ENCODE measurements around the gene KIF4A. TPM values are rescaled to one million over a fixed set of nuclear protein-coding genes. Genes with fewer than 3 reads are reported as not detected.

KIF4A gene
- total and polyA plus RNA-seq, 10 donors = 0.41 to 6.0 (median 2.3) TPM

DNA sequence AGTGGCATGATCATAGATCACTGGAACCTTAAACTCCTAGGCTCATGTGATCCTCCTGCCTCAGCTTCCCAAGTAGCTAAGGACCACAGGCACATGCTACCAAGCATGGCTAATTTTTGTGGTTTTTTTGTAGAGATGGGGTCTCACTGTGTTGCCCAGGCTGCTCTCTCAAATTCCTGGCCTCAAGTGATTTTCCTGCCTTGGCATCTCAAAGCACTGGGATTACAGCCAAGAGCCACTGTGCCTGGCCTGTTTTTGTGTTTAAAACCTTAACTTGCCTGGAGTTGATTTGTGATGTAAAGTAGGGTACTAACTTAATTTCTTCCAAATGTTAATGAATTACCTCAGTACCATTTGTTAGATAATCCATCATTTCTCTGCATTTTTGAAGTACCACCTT lies 177.1 kb downstream of the KIF4A start:
- intact Hi-C loops (cut with DNase I; ENCODE audit: low total_unique reads) = no loop called here
- Histone ChIP-seq H3K27me3 (replicated peaks in 1 of 7) (no peaks in the 10 kb centered on the region), H3K9me3 (no peaks in the 10 kb centered on the region), H3K27ac (no peak overlapping the region), H3K36me3 (no peaks in the 10 kb centered on the region), H3K4me3 (no peak overlapping the region), H3K4me1 (no peaks in the 10 kb centered on the region)
- no peak for TF ChIP-seq POLR2A (IDR thresholded peaks at IDR 0.05)
- no peak for TF ChIP-seq CTCF (IDR thresholded peaks at IDR 0.05 in 8 of 11, conservative IDR thresholded peaks at IDR 0.05 in 3 of 11)
- no peak for TF ChIP-seq POLR2AphosphoS5 (IDR thresholded peaks at IDR 0.05)
- DNase-seq = no peak

DNA sequence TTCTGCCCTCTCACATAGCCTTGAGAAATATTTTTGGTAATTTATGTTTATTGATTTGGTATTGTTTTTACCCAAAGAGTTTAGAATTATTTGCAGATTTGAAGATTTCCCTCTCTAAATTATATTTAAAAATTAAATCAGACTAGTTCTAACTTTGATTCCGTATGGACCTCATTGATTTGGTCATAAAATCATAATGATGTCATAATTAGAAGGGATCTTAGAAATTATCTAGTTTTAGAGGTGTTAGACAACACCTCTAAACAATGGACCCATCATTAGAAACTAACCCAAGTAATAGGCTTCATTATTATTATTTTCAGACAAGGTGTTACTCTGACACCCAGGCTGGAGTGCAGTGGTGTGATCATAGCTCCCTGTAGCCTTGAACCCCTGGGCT lies 178.8 kb downstream of the KIF4A start:
- intact Hi-C loops (cut with DNase I; ENCODE audit: low total_unique reads) = no loop called here
- no peaks in the 10 kb centered on the region for H3K36me3 ChIP-seq
- 65 to 93% (median 88%) methylated on average over 1 of the region's 1 CpG for WGBS, 5 donors

More for the DNA sequence above, 178.8 kb downstream of the KIF4A start:
- TF ChIP-seq POLR2AphosphoS5 (IDR thresholded peaks at IDR 0.05) (no peak), POLR2A (IDR thresholded peaks at IDR 0.05) (no peak), CTCF (IDR thresholded peaks at IDR 0.05 in 8 of 11, conservative IDR thresholded peaks at IDR 0.05 in 3 of 11) (no peak)
- Histone ChIP-seq H3K27ac (no peak overlapping the region), H3K9me3 (no peaks in the 10 kb centered on the region), H3K27me3 (replicated peaks in 1 of 7) (no peaks in the 10 kb centered on the region), H3K4me1 (no peaks in the 10 kb centered on the region), H3K4me3 (no peak overlapping the region)
- no peak for DNase-seq

Small RNA genes within 50 kb of the gene (small RNA-seq; reads per million reads assigned to genes)
- 0 to 0.12 (median 0.07) reads per million in 4 donors for gene RNA5SP507
- 0 reads per million in 4 donors for gene RNU4-81P
- gene RNY4P23 = 1.3 to 2.2 (median 1.8) reads per million in 4 donors

Other genes starting within 250 kb of the KIF4A start
- not detected for gene AWAT2, start 240.2 kb upstream of the KIF4A start, total RNA-seq
- gene AWAT2, start 240.2 kb upstream of the KIF4A start, polyA plus RNA-seq = not detected
- not detected for gene OTUD6A, start 227.6 kb upstream of the KIF4A start, total RNA-seq
- gene OTUD6A, start 227.6 kb upstream of the KIF4A start, polyA plus RNA-seq = not detected
- 10 to 100 TPM; 36.4 to 67.7 (median 48.1) TPM for gene IGBP1, start 156.7 kb upstream of the KIF4A start, total RNA-seq
- gene IGBP1, start 156.7 kb upstream of the KIF4A start, polyA plus RNA-seq = 10 to 100 TPM; 48.4 to 78.4 (median 67.6) TPM
- gene DGAT2L6, start 112.6 kb upstream of the KIF4A start, total RNA-seq = not detected
- not detected for gene DGAT2L6, start 112.6 kb upstream of the KIF4A start, polyA plus RNA-seq
- gene AWAT1, start 55.4 kb upstream of the KIF4A start, total RNA-seq = not detected
- gene AWAT1, start 55.4 kb upstream of the KIF4A start, polyA plus RNA-seq = not detected
- gene P2RY4, start 29.9 kb upstream of the KIF4A start, total RNA-seq = 1 to 10 TPM in 4 of 7 donors, under 1 TPM in 3; 0.27 to 1.8 (median 1.3) TPM
- gene P2RY4, start 29.9 kb upstream of the KIF4A start, polyA plus RNA-seq = under 1 TPM in 2 of 3 donors, not detected in 1; 0.06 to 0.11 TPM
- not detected for gene ARR3, start 21.8 kb upstream of the KIF4A start, total RNA-seq
- gene ARR3, start 21.8 kb upstream of the KIF4A start, polyA plus RNA-seq = not detected
- not detected for gene RAB41, start 7.9 kb upstream of the KIF4A start, total RNA-seq
- not detected for gene RAB41, start 7.9 kb upstream of the KIF4A start, polyA plus RNA-seq
- gene PDZD11, start 177 bp upstream of the KIF4A start, total RNA-seq = 10 to 100 TPM; 20.0 to 28.6 (median 25.3) TPM
- 10 to 100 TPM; 36.7 to 44.5 (median 40.2) TPM for gene PDZD11, start 177 bp upstream of the KIF4A start, polyA plus RNA-seq
- gene GDPD2, start 133.2 kb downstream of the KIF4A start, total RNA-seq = 100 to 1,000 TPM in 1 of 7 donors, 10 to 100 TPM in 6; 37.0 to 103 (median 68.6) TPM
- gene GDPD2, start 133.2 kb downstream of the KIF4A start, polyA plus RNA-seq = 10 to 100 TPM in 2 of 3 donors, 1 to 10 TPM in 1; 2.4 to 82.5 (median 25.1) TPM
- 10 to 100 TPM; 27.9 to 46.3 (median 39.7) TPM for gene DLG3, start 154.7 kb downstream of the KIF4A start, total RNA-seq
- gene DLG3, start 154.7 kb downstream of the KIF4A start, polyA plus RNA-seq = 1 to 10 TPM; 2.7 to 6.2 (median 4.3) TPM